GM18907 (cell line): ENCODE results near the gene KLF13.

Experiments used
- ATAC-seq: cut with Tn5 transposase; IDR thresholded peaks from one replicate; pipeline ENCODE4 v1.9.1; 2021; ENCODE audit warnings: mild to moderate bottlenecking, moderate library complexity; ENCODE audit not compliant: unreplicated experiment

The KLF13 gene

DNA sequence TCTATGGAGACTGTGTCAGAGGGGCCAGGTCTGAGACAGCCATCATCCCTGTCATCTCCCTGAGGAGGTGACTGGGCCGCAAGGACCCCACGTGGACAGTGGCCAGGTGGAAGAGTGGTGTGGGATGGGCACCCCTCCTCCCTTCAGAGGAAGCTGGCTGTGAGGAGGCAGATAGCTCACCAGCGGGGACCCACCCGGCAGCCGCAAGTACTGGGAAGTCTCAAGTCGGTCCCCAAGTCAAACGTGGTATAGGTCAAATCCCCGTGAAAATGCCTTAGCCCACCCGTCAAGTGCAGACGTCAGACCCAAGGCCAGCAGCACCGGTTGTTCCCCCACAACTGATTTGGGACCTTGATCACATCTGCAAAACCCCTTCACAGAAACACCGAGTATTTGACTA lies 12.3 kb upstream of the KLF13 start:
- no peak for ATAC-seq

DNA sequence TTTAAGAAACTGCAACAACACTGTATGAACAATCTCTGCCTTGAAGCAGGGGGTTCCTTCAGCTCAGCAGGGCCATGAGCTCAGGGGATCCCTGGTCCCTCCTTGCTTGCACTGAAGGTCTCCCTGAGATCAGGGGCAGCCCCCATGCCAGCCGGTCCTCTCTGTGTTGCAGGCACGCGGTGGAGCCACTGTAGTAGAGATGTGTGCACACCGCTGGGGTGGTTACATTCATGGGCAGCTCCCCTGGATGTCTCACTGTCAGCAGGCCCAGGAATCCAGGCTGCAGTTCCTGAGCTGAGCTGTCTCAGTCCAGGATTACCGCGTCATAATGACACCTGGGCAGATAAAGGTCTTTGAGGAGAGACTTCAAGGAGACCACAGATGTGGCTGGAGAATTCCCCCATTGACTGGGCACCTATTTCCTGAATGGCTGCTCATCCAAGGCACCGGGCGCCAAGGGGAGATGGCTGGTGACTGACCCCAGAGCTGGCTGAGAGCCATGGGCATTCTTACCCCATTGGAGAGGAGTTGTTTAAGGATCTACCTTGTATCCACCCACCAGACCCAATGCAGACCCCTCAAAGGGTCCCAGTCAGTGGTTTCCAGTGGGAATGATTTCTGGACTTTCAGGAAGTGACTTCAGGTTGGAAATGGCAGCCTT lies 10.4 kb upstream of the KLF13 start:
- ATAC-seq, result no peak

GRCh38 chr15:31317017-31317416 lies 9.6 kb upstream of the KLF13 start:
- no peak for ATAC-seq

DNA sequence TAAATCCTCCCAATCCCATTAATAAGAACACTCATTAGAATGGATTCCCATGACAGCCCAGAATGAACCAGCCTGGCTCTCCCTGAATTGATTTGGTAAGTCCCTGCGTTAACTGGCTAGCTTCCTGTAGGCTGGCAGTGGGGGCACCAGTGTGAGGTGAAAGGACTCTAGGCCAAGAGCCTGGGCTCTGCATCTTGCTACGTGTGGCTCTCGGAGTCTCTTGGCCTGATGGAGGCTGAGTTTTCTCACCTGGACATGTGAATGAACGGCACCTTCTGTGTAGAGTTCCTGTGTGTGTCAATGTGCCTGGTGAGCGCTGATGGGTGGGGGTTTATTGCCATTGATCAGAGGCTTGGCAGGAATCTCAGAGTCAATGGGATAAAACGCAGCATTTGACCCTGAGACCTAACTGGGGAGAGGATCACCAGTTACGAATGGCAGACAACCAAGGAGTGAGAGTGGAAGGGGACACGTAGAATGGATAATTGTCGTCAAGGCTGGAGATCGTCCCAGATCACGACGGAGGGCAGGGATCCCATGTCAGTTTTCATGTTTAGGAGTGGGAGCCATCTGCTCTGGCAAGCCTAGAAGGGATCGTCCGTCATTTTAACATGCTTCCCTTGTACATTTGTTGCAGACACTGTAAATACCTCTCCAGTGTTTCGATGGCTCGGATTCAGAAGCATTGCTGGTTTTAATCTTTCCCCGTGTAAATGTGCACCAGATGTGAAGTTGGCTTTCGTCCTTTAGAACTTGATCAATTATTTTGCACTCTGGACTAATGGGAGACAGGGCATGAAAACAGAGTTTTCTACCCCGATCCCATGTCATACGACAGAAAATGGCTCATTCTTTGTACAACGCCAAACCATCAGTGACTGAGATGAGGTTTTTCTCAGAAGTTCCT lies 9.0 kb upstream of the KLF13 start:
- ATAC-seq, result no peak

- no peak for ATAC-seq
These were observed 8.2 kb upstream of the KLF13 start for GRCh38 chr15:31318429-31318828.

DNA sequence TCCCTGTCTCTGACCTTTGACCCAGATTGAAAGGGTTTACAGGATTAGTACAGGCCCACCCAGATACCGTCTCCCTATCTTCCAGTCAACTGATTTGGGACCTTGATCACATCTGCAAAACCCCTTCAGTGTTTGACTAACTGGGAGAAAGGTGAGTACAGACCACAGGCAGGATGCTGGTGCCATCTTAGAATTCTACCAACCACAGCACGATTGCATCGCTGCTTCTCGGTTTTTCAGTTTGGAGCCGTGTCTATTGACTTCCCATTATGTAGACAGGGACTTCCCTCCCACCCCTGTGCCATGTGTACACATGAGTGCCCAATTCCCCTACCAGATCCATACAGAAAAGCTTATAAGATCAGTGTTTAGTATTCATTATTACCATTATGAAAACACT lies 6.6 kb upstream of the KLF13 start:
- ATAC-seq, result no peak

DNA sequence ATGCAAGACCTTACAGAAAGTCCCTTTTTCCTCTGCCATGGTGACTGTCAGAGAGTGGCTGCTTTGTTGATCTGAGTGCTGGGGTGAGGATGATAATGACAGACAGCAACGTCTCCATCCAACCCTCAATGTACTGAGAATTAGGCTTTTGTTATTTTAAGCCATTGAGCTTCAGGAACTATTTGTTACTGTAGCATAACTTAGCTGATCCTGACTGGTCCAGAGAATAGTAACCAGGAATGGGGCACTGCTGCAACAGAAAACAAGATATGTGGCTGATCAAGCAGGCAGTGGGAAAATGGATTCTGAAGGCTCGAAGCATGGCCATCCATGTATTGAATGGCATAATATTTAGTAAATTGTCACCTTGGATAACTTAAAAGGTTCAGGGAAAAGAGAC lies 5.2 kb upstream of the KLF13 start:
- ATAC-seq, result no peak

DNA sequence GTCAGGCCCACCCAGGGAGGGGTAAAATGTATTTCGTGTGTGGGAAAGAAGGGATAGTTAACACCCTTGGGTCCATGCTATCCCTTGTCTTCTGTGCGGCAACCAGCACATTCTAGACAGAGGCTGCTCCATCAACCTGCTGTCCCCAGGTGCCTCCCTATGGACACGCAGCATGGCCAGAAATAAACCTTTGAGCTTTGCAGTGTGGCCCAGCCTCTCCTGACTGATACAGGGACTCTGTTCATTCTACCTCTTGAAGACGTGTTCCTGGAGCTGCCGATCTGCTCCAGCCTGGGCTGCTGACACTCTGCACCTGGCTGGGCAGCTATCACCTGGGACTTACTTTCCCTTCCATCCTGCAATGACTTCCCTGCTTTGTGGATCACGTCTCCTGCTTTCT lies 4.1 kb upstream of the KLF13 start:
- no peak for ATAC-seq

DNA sequence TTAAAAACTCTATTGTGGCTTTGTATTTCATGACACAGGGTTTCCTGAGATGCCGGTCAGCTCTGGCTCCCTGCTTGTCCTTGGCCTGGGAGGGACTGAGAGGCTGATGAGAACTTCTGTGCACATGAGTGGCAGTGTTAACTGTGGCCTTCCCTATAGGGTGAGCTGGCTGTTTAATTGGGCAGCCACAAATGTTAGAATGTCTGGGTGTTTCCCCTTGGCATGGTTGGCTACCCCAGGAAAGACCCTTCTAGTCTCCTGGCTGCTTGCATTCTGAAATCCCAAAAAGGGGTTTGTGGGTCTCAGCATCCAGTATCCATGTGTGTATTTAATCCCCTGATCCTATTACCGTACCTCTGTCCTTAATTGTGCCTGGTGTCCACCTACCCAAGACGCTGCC lies 3.0 kb upstream of the KLF13 start:
- ATAC-seq, result no peak

DNA sequence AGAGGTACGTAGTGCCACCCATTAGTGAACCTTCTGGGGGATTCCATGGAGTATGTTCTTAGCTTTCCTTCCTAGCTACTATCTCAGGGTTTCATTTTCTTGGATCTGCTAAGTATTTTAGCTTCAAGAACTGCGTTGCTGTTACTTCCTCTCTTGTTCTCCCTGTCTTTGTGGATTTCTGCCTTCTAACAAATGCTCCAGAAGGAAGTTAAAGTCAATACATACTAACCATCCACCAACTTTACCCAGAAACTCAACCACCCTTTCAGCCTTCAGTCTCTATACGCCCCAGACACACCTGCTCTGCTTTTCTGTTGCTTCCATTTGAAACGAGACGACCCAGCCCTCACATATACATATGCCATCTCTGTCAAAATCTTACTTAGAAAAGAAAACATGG lies 2.4 kb upstream of the KLF13 start:
- ATAC-seq, result no peak

DNA sequence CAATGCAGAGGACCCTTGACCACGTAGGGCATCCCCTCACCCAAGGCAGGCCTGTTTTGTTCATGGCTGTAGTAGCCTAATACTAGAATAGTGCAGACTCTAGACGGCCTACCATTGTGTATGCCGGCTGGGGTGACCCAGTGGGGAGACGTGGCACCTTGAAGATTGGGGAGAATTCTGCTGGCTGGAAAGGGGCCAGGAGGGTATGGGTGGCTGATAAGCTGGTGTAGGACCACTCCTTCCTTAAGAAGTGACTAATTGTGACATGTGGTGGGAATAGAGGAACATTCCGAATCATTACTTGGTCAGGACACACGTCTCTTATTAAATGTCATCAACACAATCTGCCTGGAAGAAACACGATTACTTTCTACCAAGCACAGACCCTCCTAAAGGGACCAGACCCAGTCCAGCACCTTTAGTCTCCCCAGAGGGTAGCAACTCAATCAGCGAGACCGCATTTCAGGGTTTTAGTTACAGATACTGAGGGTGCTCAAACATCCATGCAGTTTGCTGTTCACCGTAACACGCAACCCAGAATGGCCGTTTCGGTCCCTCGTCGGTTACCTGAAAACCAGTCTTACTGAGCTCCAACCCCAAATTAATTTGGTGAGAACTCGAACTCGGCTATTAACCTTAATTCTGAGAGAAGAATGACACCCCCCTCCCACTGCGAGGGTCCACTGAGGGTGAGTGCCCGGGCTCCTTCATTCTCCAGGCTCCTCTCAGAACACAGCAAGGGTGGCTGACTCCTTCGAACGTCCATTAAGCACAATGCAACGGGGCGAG lies 1.6 kb upstream of the KLF13 start:
- ATAC-seq, result no peak

GRCh38 chr15:31325595-31326155 lies 960 bp upstream of the KLF13 start:
- peak; percentile 7 for ATAC-seq

- ATAC-seq, result peak; percentile 0
These were observed 437 bp downstream of the KLF13 start for GRCh38 chr15:31326875-31327668.

DNA sequence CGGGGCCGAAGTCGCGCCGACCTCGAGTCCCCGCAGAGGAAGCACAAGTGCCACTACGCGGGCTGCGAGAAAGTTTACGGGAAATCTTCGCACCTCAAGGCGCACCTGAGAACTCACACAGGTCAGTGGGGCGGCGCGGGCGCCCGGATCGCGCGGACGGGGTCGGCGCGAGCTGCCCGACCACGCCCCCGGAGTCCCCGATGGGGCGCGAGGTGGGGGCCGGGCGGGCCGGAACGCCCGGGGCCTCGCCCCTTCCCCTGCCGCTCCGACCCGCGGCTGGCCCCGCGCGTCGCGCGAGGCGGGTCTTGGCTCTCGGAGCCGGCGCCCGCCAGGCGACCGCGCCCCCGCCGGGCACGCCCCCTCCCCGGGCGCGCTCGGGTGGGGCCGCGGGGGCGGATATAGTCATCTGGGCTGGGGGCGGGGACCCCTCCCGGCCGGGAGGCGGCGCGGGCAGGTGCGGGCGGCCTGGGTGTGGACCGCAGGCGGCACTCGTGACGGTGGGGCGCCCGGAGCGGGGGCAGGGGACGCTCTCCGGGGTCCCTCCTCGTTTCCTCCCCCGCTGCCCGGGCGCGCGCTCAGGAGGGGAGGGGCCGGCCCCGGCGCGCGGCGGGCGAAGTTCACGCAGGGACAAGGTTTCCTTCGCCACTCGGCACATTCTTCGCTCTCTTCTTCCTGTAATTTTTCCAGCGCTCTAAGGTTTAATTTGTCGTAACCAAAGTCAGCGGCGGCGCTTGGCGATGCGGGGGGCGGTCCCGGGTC lies 1.2 kb downstream of the KLF13 start:
- no peak for ATAC-seq

DNA sequence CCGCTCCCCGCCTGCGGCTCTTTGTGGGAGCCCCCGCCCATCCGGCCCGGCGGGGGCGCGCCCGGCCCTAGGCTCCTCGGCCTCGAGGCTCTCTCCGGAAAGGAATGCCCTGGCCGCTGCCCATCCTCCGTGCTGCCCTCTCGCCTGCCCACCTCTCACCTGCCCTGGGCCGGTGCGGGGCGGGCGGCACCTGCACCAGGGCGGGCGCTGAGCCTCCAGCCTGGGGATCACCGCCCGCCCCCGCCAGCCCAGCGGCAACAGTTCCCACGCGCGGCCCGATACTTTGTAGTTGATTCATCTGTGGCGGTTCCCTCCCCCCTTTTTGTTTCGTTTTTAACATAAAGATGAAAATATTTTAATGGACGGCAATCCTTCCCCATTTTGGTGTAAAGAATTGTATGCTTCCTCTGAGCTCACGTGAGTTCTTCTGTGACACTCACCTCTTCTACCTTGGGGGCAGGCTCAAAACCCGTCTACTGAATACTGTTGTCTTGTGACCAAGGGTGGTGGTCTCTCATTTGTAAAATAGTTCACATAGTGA lies 1.9 kb downstream of the KLF13 start:
- no peak for ATAC-seq

GRCh38 chr15:31328969-31329639 lies 2.5 kb downstream of the KLF13 start:
- ATAC-seq, result no peak

DNA sequence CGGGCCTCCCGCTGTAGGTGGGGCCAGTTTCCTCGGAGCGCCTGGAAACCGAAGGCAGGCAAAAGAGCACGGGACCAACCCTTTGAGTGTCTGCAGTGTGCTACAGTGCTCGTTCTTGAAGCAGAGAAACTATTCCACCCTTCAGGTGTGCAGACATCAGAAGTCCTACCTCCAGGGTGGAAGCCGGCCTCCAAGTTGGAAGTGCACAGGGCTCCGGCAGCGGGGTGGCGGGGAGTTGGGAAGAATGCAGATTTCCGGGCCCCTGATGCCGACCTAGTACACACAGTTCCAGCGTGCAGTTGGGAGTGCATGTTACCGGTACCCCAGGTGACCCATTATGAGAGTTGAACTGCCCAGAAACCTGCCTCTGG lies 3.0 kb downstream of the KLF13 start:
- ATAC-seq, result no peak

DNA sequence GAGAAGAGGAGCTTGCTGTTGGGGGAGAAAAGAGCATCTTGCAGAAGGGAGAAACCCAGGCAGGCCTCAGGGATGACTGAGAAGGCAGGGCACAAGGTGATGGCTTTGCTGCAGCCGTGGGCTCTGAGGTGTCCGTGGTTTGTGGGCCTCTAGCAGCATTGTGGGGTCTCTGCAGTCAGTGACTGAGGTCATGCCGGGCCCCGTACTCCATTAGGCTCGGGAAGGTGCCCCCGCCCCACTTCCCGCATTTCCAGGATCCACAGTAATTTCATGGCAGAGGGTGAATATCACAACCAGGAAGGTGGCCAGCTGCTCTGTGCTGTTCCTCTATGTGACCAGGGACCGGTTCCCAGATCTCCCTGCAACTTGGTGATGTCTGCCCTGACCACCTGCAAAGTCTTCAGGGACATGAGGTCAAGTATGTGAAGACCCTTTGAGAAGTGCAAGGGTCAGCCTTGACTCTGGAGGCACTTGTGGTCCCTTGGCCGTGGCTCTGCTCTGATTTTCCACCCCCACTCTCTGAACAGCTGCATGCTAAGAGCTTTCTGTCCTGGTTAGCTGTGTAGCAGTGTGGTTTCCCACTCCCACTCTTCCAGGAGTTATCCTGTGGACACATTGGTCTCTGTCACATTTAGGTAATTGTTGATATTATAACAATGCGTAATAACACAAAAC lies 3.6 kb downstream of the KLF13 start:
- no peak for ATAC-seq
